GM18517 (cell line): Measurements from ENCODE around the gene COL6A3.
"Not testable (repeated sequence)": the region's sequence is repeated elsewhere in the genome, so short reads cannot be mapped to it uniquely, and the experiment has no call there.

Experiments
- ATAC-seq: cut with Tn5 transposase; IDR thresholded peaks from one replicate; pipeline ENCODE4 v1.9.1; 2021; ENCODE audit warnings: mild to moderate bottlenecking, moderate library complexity; ENCODE audit not compliant: unreplicated experiment

The COL6A3 gene

DNA sequence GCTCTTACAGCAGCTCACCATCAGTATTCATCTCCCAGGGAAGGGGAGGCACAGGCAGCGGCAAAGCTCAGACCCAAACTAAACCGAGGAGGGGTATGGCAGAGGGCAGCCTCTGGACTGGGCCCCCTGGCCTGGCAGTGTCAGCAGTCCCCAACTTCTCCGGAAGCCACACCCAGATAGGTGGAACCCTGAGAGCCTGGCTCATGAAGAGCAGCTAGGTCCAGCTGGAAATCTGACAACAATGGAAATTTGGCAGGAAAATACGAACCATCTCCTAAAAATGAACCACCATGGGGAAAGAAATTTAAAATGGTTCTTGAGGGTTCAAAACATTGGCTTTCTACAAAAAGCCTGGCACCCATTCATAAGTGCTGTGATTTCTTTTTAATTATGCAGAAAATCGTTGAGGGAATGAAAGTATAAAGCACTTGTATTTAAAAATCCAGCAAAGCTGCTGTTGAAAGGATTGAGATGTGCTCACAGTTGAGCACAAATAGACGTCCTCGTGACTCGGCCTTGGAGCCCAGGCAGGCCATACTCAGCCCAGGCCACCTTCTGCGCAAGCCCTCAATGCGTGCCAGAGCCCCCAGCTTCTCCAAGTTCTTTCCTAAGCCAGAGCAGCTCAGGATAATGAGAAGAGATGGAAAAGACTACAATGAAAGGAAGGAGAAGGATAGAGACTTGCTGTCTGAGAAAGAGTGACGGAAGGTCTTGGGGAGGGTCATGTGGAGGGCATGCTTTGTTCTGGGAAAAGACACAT, 93.0 kb downstream of the COL6A3 start:
- ATAC-seq: no peak

DNA sequence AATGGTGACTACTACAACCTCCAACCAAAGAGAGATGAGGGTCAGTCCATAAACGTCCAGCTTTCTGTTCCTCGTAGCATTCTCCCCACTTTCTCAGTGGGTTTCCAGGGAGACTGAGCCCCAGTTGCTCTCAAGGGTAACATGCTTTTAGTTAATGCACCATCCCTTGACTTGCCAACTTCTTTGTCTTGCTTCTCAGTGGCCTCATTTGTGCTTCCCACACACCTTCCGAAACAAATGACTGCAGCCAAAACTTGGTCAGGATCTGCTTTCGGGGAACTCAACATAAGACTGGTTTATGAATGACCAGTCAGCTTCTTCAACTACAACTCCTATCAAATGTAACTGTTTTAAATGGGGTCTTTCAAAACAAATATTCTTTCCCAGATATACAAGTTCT, 94.1 kb downstream of the COL6A3 start:
- ATAC-seq: no peak

DNA sequence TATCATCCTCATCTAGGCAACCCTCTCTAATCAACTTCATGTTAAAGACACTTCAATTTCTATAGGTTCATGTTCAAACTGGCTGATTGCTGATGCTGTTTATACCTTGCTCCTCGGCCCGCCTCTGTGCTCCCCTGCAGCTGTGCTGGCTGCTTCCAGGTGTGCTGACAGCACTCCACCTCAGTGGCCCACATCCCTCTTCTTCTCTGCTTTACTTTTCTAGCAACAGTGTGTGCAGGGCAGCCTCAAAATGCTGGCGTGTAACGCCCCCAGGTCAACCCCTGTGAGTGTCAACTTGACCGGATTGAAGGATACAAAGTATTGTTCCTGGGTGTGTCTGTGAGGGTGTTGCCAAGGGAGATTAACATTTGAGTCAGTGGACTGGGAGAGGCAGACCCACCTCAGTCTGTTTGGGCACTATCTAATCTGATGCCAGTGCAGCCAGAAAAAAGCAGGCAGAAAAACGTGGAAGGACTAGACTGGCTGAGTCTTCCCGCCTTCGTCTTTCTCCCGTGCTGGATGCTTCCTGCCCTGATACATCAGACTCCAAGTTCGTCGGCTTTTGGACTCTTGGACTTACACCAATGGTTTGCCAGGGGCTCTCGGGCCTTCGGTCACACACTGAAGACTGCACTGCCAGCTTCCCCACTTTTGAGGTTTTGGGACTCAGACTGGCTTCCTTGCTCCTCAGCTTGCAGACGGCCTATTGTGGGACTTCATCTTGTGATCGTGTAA, 94.7 kb downstream of the COL6A3 start:
- no peak for ATAC-seq

DNA sequence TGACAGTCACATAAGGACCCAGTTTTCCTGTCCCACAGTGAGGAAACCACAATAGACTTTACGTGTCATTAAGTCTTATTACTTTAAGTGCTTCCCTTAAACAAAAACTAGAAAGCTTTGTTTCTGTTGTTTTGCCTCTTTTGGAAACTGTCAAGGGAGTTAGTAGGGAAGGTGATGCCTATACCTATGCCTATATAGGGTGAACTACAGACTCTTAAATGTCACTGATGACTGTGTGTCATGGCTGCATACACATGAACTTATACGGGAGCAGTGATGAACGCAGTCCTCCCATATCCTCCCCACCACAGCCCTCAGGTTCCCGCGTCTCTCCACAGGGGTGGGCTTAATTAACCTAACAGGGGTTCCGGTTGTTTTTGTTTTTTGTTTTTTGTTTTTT, 97.6 kb downstream of the COL6A3 start:
- ATAC-seq: no peak

- no peak for ATAC-seq
Observed at GRCh38 chr2:237315829-237316225, 98.1 kb downstream of the COL6A3 start.

DNA sequence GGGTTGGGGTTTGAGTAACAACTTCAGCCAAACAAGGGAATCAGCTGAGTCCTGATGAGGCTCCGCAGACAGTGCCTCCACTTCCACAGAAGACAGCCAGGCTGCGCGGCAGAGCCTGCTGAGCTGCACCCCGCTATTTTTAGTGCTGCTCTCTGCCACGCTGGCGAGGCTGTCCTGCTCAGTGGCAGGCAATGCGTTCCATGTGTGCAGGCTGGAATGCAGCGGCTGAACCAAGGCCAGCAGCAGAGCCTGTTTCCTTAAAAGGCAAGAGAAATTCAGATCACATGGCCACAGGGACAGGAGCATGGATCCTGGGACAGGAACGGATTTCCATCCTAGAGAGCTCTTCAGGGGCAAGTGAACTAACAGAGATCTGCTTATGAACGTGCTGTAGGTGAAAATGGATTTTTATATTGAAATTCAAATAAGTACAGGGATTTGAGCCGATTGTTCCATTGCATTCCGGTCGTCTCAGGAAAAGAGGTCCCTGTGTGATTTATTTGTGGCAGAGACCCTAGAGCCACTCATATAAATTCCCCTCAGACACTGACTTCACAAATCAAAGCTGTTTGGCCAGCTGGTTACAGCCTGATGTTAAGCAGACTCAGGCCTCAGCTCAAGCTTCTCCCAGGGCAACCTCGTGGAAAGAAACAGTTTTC, 98.7 kb downstream of the COL6A3 start:
- ATAC-seq: no peak

GRCh38 chr2:237314681-237315080, 99.3 kb downstream of the COL6A3 start:
- no peak for ATAC-seq

- ATAC-seq: no peak
Observed at GRCh38 chr2:237314198-237314597, 99.8 kb downstream of the COL6A3 start.

- no peak for ATAC-seq
Observed at GRCh38 chr2:237312021-237312755, 101.8 kb downstream of the COL6A3 start.

DNA sequence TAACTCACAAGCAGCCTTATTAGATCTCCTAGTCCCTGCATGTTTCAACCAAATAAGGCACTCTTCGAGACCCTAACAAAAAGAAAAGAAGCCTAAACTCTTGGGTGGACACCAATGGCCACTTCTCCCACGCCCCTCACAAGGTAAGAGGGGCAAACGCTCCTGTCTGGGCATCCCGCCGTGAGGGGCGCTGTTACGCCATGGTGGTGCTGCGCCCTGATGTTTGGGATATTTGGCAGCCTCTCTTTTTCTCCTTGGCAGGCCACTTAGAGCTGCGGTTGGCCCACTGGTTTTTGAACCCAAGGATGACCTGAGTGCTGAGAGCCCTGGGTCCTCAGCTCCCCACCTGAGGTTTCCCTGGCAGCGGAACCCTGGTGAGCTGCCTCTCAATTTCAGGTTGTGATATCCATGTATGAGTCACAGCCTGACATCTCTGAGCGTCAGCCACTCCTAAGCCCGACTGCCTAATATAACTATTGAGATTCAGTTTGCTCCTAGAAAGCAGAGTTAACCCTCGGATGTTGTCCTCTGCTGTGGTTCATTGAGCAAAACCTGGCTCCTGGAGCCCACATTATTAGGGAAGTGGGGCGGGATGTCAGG, 103.3 kb downstream of the COL6A3 start:
- no peak for ATAC-seq

- no peak for ATAC-seq
Observed at GRCh38 chr2:237309416-237309815, 104.5 kb downstream of the COL6A3 start.

DNA sequence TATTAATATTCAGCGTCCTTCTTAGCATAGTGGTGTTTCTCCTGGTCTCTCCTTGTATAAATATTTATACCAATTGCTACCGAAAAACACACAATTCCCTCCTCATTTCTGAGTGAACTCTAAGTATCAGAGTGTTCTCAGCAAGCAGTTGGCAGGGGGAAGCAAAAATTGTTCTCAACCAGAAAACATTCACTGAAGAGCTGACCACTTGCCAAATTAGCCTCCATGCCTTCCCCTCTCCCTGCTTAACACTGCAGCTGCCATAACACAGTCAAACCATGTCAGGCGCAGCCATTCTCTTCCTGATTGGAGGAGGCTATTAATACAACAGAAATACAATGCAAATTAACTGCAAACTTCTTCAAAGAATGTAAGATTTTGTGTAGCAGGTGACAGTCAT, 105.0 kb downstream of the COL6A3 start:
- no peak for ATAC-seq

DNA sequence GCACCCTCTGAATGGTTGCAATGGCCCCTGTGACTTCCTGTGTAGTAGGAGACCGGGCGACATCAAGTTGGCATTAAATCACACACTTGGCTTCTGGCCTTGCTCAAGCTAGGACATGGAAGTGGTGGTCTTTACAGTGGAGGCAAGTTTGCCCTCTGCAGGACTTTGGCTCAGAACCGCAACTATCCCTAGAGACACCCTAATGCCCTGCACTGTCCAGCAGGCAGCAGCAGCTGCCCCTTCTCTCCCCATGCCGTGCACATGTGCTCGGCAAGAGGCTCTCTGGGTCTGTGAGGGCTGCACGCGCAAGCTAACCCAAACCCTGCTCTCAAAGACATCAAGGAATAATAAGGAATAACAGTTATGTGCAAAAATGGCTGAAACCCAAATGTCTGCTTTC, 106.5 kb downstream of the COL6A3 start:
- ATAC-seq: no peak

- ATAC-seq: no peak
Observed at GRCh38 chr2:237306787-237307170, 107.2 kb downstream of the COL6A3 start.

GRCh38 chr2:237306083-237306786, 107.7 kb downstream of the COL6A3 start:
- no peak for ATAC-seq

GRCh38 chr2:237305579-237305978, 108.4 kb downstream of the COL6A3 start:
- ATAC-seq: no peak

DNA sequence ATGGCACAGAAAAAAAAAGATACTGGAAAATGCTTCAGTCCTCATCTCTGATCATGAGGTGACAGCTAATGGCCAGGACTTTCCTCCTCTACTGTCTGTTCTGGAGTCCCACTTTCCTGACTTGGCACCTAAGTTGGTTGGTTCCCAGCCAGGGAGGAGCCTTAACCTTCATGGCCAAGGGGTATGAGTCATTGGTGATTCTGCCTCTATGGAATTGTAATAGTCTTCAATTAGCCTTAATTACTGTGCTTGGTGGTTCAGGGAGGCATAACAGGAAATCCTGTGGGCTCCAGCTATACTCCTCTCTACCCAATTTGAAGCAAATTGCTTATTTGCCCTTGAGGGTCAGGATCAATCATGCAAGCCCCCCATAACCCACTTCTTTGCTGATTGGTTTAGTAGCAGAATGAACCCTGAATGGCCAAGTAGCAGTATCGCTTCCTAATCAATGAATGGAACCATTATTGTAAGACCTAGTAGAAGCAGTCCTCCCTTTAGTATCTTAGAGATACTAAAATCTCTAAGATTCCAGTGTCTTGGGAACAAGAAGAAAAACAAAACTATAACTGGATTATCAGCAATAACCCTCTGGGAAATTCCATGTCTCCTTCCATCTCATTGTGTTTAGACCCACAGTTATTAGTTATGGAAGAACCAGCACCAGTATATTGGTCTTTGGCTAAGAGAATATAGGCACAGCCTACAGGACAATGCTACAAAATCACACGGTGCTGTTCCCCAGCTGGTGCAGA, 109.0 kb downstream of the COL6A3 start:
- ATAC-seq: no peak

DNA sequence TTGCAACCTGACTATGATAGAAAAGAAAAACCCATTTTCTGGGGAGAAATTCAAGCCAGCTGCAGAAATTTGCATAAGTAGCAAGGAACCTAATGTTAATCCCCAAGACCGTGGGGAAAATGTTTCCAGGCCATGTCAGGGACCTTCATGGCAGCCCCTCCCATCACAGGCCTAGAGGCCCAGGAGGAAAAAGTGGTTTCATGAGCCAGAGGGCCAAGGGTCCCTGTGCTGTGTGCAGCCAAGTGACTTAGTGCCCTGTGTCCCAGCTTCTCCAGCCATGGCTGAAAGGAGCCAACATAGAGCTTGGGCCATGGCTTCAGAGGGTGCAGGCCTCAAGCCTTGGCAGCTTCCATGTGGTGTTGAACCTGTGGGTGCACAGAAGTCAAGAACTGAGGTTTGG, 110.7 kb downstream of the COL6A3 start:
- ATAC-seq: not testable (repeated sequence)

GRCh38 chr2:237301595-237301994, 112.4 kb downstream of the COL6A3 start:
- no peak for ATAC-seq

DNA sequence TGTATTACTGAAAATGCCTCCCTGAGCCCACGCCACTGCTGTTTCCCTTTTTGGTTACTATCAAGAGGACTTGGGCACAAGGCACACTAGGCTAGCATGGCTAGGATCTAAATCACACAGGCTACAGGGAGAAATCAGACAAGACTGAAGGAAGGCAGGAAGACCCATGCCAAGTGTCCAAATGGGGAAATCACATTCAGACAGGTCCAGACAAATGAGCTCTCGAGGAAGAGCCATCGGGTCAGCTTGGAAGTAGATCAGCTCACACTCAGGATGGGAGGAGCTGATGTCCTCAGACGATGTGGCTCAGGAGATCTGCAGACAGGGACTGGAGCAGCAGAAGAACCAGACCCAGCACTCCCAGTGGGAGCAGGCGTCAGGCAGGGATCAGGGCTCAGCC, 113.2 kb downstream of the COL6A3 start:
- ATAC-seq: no peak
